Fibroblast of peridontal ligament (primary cell): Measurements from ENCODE around the gene EBP.

Experiments used
- DNase-seq: peaks from one replicate; pipeline ENCODE4 v3.0.0-alpha.2; 2010; ENCODE audit errors: extremely low read depth

EBP gene

DNA sequence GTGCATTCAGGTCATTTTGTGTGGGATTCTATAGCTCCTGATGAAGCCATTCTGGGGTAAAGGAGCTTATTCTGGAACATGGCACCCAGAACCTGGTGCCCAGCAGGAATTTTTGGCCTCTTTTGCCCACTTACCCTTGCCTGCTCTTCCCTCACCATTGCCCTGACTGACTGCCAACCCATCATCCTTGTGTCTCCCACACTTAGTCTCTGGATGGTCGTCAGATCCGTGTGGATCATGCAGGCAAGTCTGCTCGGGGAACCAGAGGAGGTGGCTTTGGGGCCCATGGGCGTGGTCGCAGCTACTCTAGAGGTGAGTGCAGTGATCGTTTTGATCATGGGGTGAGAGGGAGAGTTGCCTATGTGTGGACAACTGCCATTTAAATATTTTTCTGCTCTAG, 54.5 kb downstream of the EBP start:
- DNase-seq: no peak
